Right lobe of liver (tissue), 6 donors: Measurements from ENCODE around the gene DIDO1. TPM values are rescaled to one million over a fixed set of nuclear protein-coding genes. Genes with fewer than 3 reads are reported as not detected.

Experiments used
- ATAC-seq, 4 donors: fragments of 200-7000 bp; cut with Tn5 transposase; one replicate each; pipeline ENCODE4 v1.9.1; 2020; ENCODE audit warnings: mild to moderate bottlenecking in 4 of 4, moderate library complexity in 4 of 4
- DNase-seq, 3 donors: peaks; one replicate each; pipeline ENCODE4 v3.0.0-alpha.2; 2020
- H3K27ac ChIP-seq, 3 donors: fragments of 200-600 bp; one replicate each; pipeline ENCODE4 v1.8.0; 2022
- H3K27me3 ChIP-seq, 2 donors: fragments of 200-600 bp; one replicate each; pipeline ENCODE4 v1.8.0; 2022
- H3K36me3 ChIP-seq, 4 donors: fragments of 200-600 bp; sonication (generic) in 1 of 4; one replicate each; pipeline versions ENCODE4 v1.5.1 to v1.8.0; 2017 to 2022; ENCODE audit warnings: control low read depth in 1 of 4
- H3K4me1 ChIP-seq, 4 donors: fragments of 200-600 bp; sonication (generic) in 1 of 4; one replicate each; pipeline versions ENCODE4 v1.5.1 to v1.8.0; 2017 to 2022; ENCODE audit warnings: control low read depth in 1 of 4
- H3K4me3 ChIP-seq, 3 donors: fragments of 200-600 bp; one replicate each; pipeline ENCODE4 v1.8.0; 2022
- H3K9me3 ChIP-seq, 4 donors: fragments of 200-600 bp; sonication (generic) in 1 of 4; one replicate each; pipeline versions ENCODE4 v1.5.1 to v1.8.0; 2017 to 2022; ENCODE audit warnings: control low read depth in 1 of 4
- POLR2A ChIP-seq: fragments of 450-650 bp; IDR thresholded peaks from one replicate; pipeline ENCODE4 v1.6.1; 2017; ENCODE audit warnings: antibody characterized with exemption, mild to moderate bottlenecking
- WGBS: methylation state at CpG from one replicate; pipeline ENCODE4 v1.1.6; 2018; ENCODE audit warnings: low coverage, low lambda C conversion rate; ENCODE audit not compliant: insufficient coverage; ENCODE audit errors: missing lambda C conversion rate; 5-methylcytosine and 5-hydroxymethylcytosine counted together
- intact Hi-C, 2 donors: fragments of 100-400 bp; cut with DNase I; formaldehyde crosslinking; loops; one replicate each; pipeline versions ENCODE4 v1.11.2 to v1.14.1; 2022
- total RNA-seq, 6 experiments: library from RNA; depleted of rRNA in 2 of 6; stranded (reverse); fragments of >200 nt in 2 of 6; fragmentation: NEBNext Ultra II Directional in 3 of 6; extraction: Animal tissue kit (Norgen Biotek cat#: 25700) in 3 of 6; gene quantifications; one replicate each; pipeline versions ENCODE4 v1.1.0 to v1.2.4, GENCODE V29; 2016 to 2023
- TF ChIP-seq, protein P1 (sequence below), 4 donors: fragments of 200-600 bp in 3 of 4; fragments of 450-650 bp in 1 of 4; IDR thresholded peaks; one replicate each; pipeline versions ENCODE4 v1.5.1 to v1.8.0; 2016 to 2022; ENCODE audit warnings: antibody characterized with exemption in 4 of 4, mild to moderate bottlenecking in 2 of 4
- donor health status: DM: no; HTN: yes; CAD: no.
- donor health status: DM: no; HTN: no; CAD: no.
- donor health status: DM: no; HTN: no; CAD: no.
- donor health status: DM: no; HTN: yes; CAD: no.
- donor health status: DM: no; HTN: yes; CAD: no.

The DIDO1 gene
- total RNA-seq, 6 experiments from 2014 or later, result 18.3 to 28.1 (median 21.1) TPM

DNA sequence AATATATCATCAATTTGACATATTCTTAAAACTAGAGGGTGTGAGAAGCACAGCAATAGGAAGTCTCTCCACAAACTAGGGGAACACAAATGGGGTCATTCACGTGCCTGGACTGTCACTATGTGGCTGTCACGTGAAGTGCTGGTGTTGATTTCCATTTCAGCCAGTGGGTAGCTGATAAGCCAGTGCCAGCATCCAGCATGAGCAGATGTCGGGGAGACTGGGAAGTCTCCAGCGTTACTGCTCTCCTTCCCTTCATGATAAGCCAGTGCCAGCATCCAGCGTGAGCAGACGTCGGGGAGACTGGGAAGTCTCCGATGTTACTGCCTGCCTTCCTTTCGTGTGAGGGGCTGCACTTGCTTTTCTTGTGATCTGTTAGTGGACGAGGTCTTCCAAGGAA, 20.6 kb upstream of the DIDO1 start:
- ATAC-seq, result peak; percentile 37 to 75 (median 62)
- TF ChIP-seq, protein P1, sequence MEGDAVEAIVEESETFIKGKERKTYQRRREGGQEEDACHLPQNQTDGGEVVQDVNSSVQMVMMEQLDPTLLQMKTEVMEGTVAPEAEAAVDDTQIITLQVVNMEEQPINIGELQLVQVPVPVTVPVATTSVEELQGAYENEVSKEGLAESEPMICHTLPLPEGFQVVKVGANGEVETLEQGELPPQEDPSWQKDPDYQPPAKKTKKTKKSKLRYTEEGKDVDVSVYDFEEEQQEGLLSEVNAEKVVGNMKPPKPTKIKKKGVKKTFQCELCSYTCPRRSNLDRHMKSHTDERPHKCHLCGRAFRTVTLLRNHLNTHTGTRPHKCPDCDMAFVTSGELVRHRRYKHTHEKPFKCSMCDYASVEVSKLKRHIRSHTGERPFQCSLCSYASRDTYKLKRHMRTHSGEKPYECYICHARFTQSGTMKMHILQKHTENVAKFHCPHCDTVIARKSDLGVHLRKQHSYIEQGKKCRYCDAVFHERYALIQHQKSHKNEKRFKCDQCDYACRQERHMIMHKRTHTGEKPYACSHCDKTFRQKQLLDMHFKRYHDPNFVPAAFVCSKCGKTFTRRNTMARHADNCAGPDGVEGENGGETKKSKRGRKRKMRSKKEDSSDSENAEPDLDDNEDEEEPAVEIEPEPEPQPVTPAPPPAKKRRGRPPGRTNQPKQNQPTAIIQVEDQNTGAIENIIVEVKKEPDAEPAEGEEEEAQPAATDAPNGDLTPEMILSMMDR (IDR thresholded peaks at IDR 0.05), result no peak
- TF ChIP-seq POLR2A, result no peak
- Histone ChIP-seq H3K4me3 (no peak overlapping the region), H3K36me3 (peaks cover 6 to 57% (median 22%) of the 10 kb centered on the region in 4 donors), H3K27ac (no peak overlapping the region), H3K4me1 (peaks cover 0 to 12% (median 2%) of the 10 kb centered on the region in 4 donors), H3K9me3 (no peaks in the 10 kb centered on the region), H3K27me3 (no peaks in the 10 kb centered on the region)
- WGBS, result 35% methylated on average over 5 of the region's 10 CpGs
- intact Hi-C loops, result no loop called here
- DNase-seq, result peak in 1 of 3 donors; percentile 71

DNA sequence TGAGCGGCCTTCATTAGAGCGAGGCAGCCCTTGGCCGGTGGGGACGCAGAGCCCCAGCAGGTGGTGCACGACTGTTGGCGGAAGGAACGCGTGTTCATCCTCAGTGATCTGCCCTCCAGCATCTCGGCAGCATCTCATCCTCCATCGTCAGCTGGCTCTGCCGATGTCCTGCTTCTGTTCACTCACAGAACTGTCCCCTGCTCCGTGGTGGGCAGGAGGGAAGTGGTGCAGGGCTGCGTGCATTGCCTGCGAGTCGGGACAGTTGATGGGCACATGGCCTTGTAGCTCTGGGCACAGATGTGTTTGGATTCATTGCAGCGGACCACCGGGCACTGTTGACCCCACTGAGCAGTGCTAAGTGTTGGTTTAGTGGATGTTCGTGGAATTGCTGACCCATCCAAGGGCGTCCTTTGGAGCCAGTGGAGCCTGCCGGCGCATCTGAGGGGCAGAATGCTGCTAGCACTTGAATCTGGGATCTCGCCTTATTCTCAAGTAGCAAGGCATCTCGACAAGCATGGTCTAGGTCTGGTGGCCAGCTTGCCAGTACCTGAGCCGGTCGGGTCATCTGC, 19.6 kb upstream of the DIDO1 start:
- H3K4me3 ChIP-seq, result no peak overlapping the region
- intact Hi-C loops, result no loop called here
- H3K27me3 ChIP-seq, result no peaks in the 10 kb centered on the region
- no peaks in the 10 kb centered on the region for H3K9me3 ChIP-seq
- H3K4me1 ChIP-seq, result peaks cover 0 to 14% (median 2%) of the 10 kb centered on the region in 4 donors
- no peak overlapping the region for H3K27ac ChIP-seq
- DNase-seq (no peak), ATAC-seq (no peak)
- peaks cover 6 to 68% (median 22%) of the 10 kb centered on the region in 4 donors for H3K36me3 ChIP-seq
- TF ChIP-seq POLR2A, result no peak
- TF ChIP-seq, protein P1 (IDR thresholded peaks at IDR 0.05), result no peak
- WGBS, result 92% methylated on average over 2 of the region's 25 CpGs

DNA sequence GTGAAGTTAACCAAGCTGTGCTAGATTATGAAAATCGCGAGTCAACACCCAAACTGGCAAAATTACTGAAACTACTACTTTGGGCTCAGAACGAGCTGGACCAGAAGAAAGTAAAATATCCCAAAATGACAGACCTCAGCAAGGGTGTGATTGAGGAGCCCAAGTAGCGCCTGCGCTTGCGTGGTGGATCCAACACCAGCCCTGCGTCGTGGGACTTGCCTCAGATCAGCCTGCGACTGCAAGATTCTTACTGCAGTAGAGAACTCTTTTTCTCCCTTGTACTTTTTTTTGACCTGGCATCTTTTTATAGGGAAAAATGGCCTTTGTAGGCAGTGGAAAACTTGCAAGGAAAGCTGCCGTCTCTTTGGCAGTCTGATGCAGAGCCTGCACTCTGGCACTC, 18.4 kb upstream of the DIDO1 start:
- DNase-seq, result no peak
- no peaks in the 10 kb centered on the region for H3K9me3 ChIP-seq
- intact Hi-C loops, result no loop called here
- no peaks in the 10 kb centered on the region for H3K27me3 ChIP-seq
- H3K27ac ChIP-seq, result no peak overlapping the region
- H3K36me3 ChIP-seq, result peaks cover 6 to 68% (median 22%) of the 10 kb centered on the region in 4 donors
- 93% methylated on average over 10 of the region's 10 CpGs for WGBS
- ATAC-seq, result no peak
- H3K4me3 ChIP-seq, result no peak overlapping the region
- H3K4me1 ChIP-seq, result peaks cover 0 to 17% (median 3%) of the 10 kb centered on the region in 4 donors
- TF ChIP-seq, protein P1 (IDR thresholded peaks at IDR 0.05), result no peak
- no peak for TF ChIP-seq POLR2A

DNA sequence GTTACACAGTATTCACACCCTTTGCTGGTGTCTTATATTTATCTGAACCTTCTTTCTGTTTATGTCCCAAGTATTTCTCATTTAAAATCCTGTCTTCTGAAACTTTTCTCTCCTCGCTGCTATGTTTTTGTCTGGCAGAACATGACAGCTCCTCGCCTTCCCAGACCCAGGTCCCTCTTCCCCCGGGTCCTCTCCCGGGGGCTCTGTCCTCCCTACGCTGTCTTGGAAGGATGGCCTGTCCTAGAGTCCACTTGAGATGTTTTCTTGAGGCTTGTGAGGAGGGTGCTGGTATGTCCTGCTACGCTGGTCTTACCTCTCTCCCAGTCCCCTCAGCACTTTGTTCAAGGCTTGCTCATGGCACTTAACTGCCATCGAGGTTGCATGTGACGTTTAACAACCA, 17.9 kb upstream of the DIDO1 start:
- intact Hi-C loops, result no loop called here
- no peak for ATAC-seq
- Histone ChIP-seq H3K27me3 (no peaks in the 10 kb centered on the region), H3K36me3 (peaks cover 6 to 67% (median 22%) of the 10 kb centered on the region in 4 donors), H3K9me3 (no peaks in the 10 kb centered on the region), H3K27ac (no peak overlapping the region), H3K4me3 (no peak overlapping the region), H3K4me1 (peaks cover 0 to 21% (median 6%) of the 10 kb centered on the region in 4 donors)
- WGBS, result 92% methylated on average over 8 of the region's 8 CpGs
- DNase-seq, result no peak
- TF ChIP-seq, protein P1 (IDR thresholded peaks at IDR 0.05), result no peak
- TF ChIP-seq POLR2A, result no peak
